Limb (tissue), 2 donors: ENCODE data around the gene ENPP5.
A peak's percentile ranks its signal among the peaks of the same experiment; 100 is the strongest.

Experiments used
- DNase-seq, 2 donors: peaks; one replicate each; pipeline ENCODE4 v3.0.0-alpha.2; 2016; ENCODE audit errors: extremely low spot score in 2 of 2

Gene ENPP5

GRCh38 chr6:46170357-46171289 is at the start of gene ENPP5:
ENPP5 (minus strand) TSS chr6:46170980; CDS start chr6:46168262, 2,718 bp downstream.
- DNase-seq: peak; percentile 56 to 86

- DNase-seq: no peak
Measured at GRCh38 chr6:46219661-46220060, 48.9 kb upstream of the ENPP5 start.

- DNase-seq: no peak
Measured at GRCh38 chr6:46218457-46218856, 47.7 kb upstream of the ENPP5 start.

GRCh38 chr6:46217671-46218131 is 46.9 kb upstream of the ENPP5 start:
- DNase-seq: no peak

- DNase-seq: no peak
Measured at GRCh38 chr6:46216879-46217278, 46.1 kb upstream of the ENPP5 start.

- DNase-seq: no peak
Measured at GRCh38 chr6:46215777-46216176, 45.0 kb upstream of the ENPP5 start.

- DNase-seq: no peak
Measured at GRCh38 chr6:46215213-46215612, 44.4 kb upstream of the ENPP5 start.

GRCh38 chr6:46211917-46212316 is 41.1 kb upstream of the ENPP5 start:
- no peak for DNase-seq

- no peak for DNase-seq
Measured at GRCh38 chr6:46210294-46210693, 39.5 kb upstream of the ENPP5 start.

GRCh38 chr6:46208303-46208702 is 37.5 kb upstream of the ENPP5 start:
- no peak for DNase-seq

GRCh38 chr6:46207174-46207573 is 36.4 kb upstream of the ENPP5 start:
- no peak for DNase-seq

GRCh38 chr6:46204880-46205650 is 34.3 kb upstream of the ENPP5 start:
- DNase-seq: no peak

GRCh38 chr6:46203391-46204177 is 32.8 kb upstream of the ENPP5 start:
- DNase-seq: peak in 1 of 2 donors; percentile 36

GRCh38 chr6:46201702-46202101 is 30.9 kb upstream of the ENPP5 start:
- no peak for DNase-seq

- no peak for DNase-seq
Measured at GRCh38 chr6:46199387-46199786, 28.6 kb upstream of the ENPP5 start.

GRCh38 chr6:46191961-46192360 is 21.2 kb upstream of the ENPP5 start:
- DNase-seq: no peak

GRCh38 chr6:46190889-46191288 is 20.1 kb upstream of the ENPP5 start:
- DNase-seq: no peak

- DNase-seq: no peak
Measured at GRCh38 chr6:46189726-46190125, 18.9 kb upstream of the ENPP5 start.

GRCh38 chr6:46186583-46186982 is 15.8 kb upstream of the ENPP5 start:
- no peak for DNase-seq

GRCh38 chr6:46184114-46184513 is 13.3 kb upstream of the ENPP5 start:
- peak in 1 of 2 donors; percentile 34 for DNase-seq

- DNase-seq: no peak
Measured at GRCh38 chr6:46175976-46176375, 5.2 kb upstream of the ENPP5 start.

- no peak for DNase-seq
Measured at GRCh38 chr6:46175446-46175845, 4.7 kb upstream of the ENPP5 start.
